Activated CD8-positive, alpha-beta T cell treated with anti-CD3 and anti-CD28 coated beads for 36 hours (primary cell): ENCODE data around the gene INAFM1. TPM values are rescaled to one million over a fixed set of nuclear protein-coding genes. Genes with fewer than 3 reads are reported as not detected.
"Not testable (repeated sequence)": the region's sequence is repeated elsewhere in the genome, so short reads cannot be mapped to it uniquely, and the experiment has no call there.

Source experiments
- ATAC-seq: fragments of 200-7000 bp; cut with Tn5 transposase; one replicate; pipeline ENCODE4 v1.10.0; 2021; ENCODE audit warnings: mild to moderate bottlenecking, moderate library complexity
- CTCF ChIA-PET: fragments of 350-600 bp; sonication (Branson Sonifier 250); formaldehyde crosslinking; loops from one replicate; lab custom pipeline; 2021; ENCODE audit warnings: antibody characterized with exemption; lab: Charles Lee
- POLR2A ChIA-PET: fragments of 350-600 bp; sonication (Branson Sonifier 250); formaldehyde crosslinking; loops from one replicate; lab custom pipeline; 2021; ENCODE audit warnings: antibody characterized with exemption; lab: Charles Lee
- DNase-seq: peaks from one replicate; pipeline ENCODE4 v3.0.0-alpha.2; 2020
- H3K27ac Mint-ChIP-seq: one replicate; pipeline ENCODE4 v1.8.0; 2021; ENCODE audit warnings: mild to moderate bottlenecking, mixed read lengths
- H3K27me3 Mint-ChIP-seq: one replicate; pipeline ENCODE4 v1.8.0; 2021; ENCODE audit warnings: mixed read lengths
- H3K36me3 Mint-ChIP-seq: one replicate; pipeline ENCODE4 v1.8.0; 2021; ENCODE audit warnings: low read depth, mixed read lengths
- H3K4me1 Mint-ChIP-seq: one replicate; pipeline ENCODE4 v1.8.0; 2021; ENCODE audit warnings: low read depth, mixed read lengths
- H3K4me3 Mint-ChIP-seq: one replicate; pipeline ENCODE4 v1.8.0; 2021; ENCODE audit warnings: mild to moderate bottlenecking, moderate library complexity, mixed read lengths
- H3K9me3 Mint-ChIP-seq: one replicate; pipeline ENCODE4 v1.8.0; 2021; ENCODE audit warnings: mixed read lengths
- CTCF ChIP-seq: fragments of 200-600 bp; IDR thresholded peaks from one replicate; pipeline ENCODE4 v1.8.0; 2022; ENCODE audit warnings: antibody characterized with exemption, mild to moderate bottlenecking
- intact Hi-C: fragments of 100-400 bp; cut with micrococcal nuclease; formaldehyde crosslinking; loops from one replicate; pipeline ENCODE4 v1.10.0; 2022
- total RNA-seq, 2 experiments: library from RNA; stranded (reverse); gene quantifications; one replicate each; pipeline ENCODE4 v1.2.3, GENCODE V29; 2021

Gene INAFM1
- total RNA-seq, 2 experiments from 2014 or later, result 11.4 to 12.7 TPM

- peak; percentile 72 for TF ChIP-seq CTCF
- DNase-seq (peak; percentile 83), ATAC-seq (peak; percentile 80)
- Mint-ChIP-seq H3K27ac (no peak overlapping the region), H3K36me3 (peaks cover 10% of the 10 kb centered on the region), H3K4me3 (no peak overlapping the region), H3K27me3 (no peaks in the 10 kb centered on the region), H3K9me3 (no peaks in the 10 kb centered on the region), H3K4me1 (peaks cover 14% of the 10 kb centered on the region)
- ChIA-PET POLR2A (no interaction called here), CTCF (no interaction called here)
- intact Hi-C loops, result no loop called here
These were observed 5.6 kb downstream of the INAFM1 start for GRCh38 chr19:47280183-47280797.

- intact Hi-C loops, result no loop called here
- H3K9me3 Mint-ChIP-seq, result no peaks in the 10 kb centered on the region
- H3K4me3 Mint-ChIP-seq, result no peak overlapping the region
- no peak overlapping the region for H3K27ac Mint-ChIP-seq
- ChIA-PET CTCF (interaction anchor here (0.6 to 2.3 kb wide), 5 partner anchors 8 to 423 kb away, joined by 4 to 9 read pairs (median 6); partner anchors contain the start of gene DHX34), POLR2A (no interaction called here)
- no peak for TF ChIP-seq CTCF
- H3K4me1 Mint-ChIP-seq, result peaks cover 4% of the 10 kb centered on the region
- ATAC-seq (no peak), DNase-seq (no peak)
- H3K36me3 Mint-ChIP-seq, result peaks cover 4% of the 10 kb centered on the region
- no peaks in the 10 kb centered on the region for H3K27me3 Mint-ChIP-seq
These were observed 8.8 kb downstream of the INAFM1 start for GRCh38 chr19:47283405-47284059.

GRCh38 chr19:47284324-47284899, 9.7 kb downstream of the INAFM1 start:
- ATAC-seq, result peak; percentile 56
- ChIA-PET CTCF (interaction anchor here (0.7 to 3.1 kb wide), 21 partner anchors 9 to 497 kb away, joined by 3 to 22 read pairs (median 4); partner anchors contain the start of genes DHX34 and INAFM1), POLR2A (interaction anchor here (1.0 kb wide), 1 partner anchor 9 kb away, joined by 5 read pairs; the partner anchor contains the start of gene INAFM1)
- DNase-seq, result peak; percentile 51
- Mint-ChIP-seq H3K36me3 (peaks cover 3% of the 10 kb centered on the region), H3K27me3 (no peaks in the 10 kb centered on the region), H3K9me3 (no peaks in the 10 kb centered on the region), H3K27ac (no peak overlapping the region), H3K4me1 (peaks cover 6% of the 10 kb centered on the region), H3K4me3 (no peak overlapping the region)
- intact Hi-C loops, result no loop called here
- TF ChIP-seq CTCF, result peak; percentile 87

- Mint-ChIP-seq H3K4me3 (no peak overlapping the region), H3K9me3 (no peaks in the 10 kb centered on the region), H3K36me3 (peaks cover 3% of the 10 kb centered on the region), H3K27ac (no peak overlapping the region), H3K27me3 (no peaks in the 10 kb centered on the region), H3K4me1 (peaks cover 4% of the 10 kb centered on the region)
- DNase-seq (peak; percentile 89), ATAC-seq (peak; percentile 97)
- ChIA-PET CTCF (interaction anchor here (0.8 to 4.9 kb wide), 10 partner anchors 9 to 132 kb away, joined by 3 to 32 read pairs (median 8); partner anchors contain the start of genes C5AR1, DHX34 and INAFM1), POLR2A (interaction anchor here (0.9 kb wide), 1 partner anchor 130 kb away, joined by 3 read pairs; no protein-coding TSS in a partner anchor)
- intact Hi-C loops, result loop anchor here (5.0 kb wide), 1 partner anchor 96 kb away; no protein-coding TSS in a partner anchor
- TF ChIP-seq CTCF, result peak; percentile 78
These were observed 21.4 kb downstream of the INAFM1 start for GRCh38 chr19:47296036-47296435.

- H3K9me3 Mint-ChIP-seq, H3K36me3 Mint-ChIP-seq, ATAC-seq, H3K4me3 Mint-ChIP-seq, POLR2A ChIA-PET, H3K27ac Mint-ChIP-seq, H3K27me3 Mint-ChIP-seq, intact Hi-C loops, DNase-seq, H3K4me1 Mint-ChIP-seq: not testable (repeated sequence)
- CTCF ChIA-PET, result interaction anchor here (3.4 kb wide), 1 partner anchor 91 kb away, joined by 15 read pairs; no protein-coding TSS in a partner anchor
These were observed 26.2 kb downstream of the INAFM1 start for GRCh38 chr19:47300867-47301266.
